Lung (tissue), 12 donors: Measurements from ENCODE around the gene ARHGEF7. TPM values are rescaled to one million over a fixed set of nuclear protein-coding genes. Genes with fewer than 3 reads are reported as not detected.

ENCODE experiments used
- ATAC-seq: fragments of 200-7000 bp; cut with Tn5 transposase; one replicate; pipeline ENCODE4 v1.9.1; 2020; ENCODE audit warnings: moderate number of reproducible peaks; ENCODE audit not compliant: insufficient read depth, low FRiP score
- DNase-seq, 3 donors: peaks; one replicate each; pipeline ENCODE4 v3.0.0-alpha.2; 2013 to 2017
- H3K27ac ChIP-seq, 2 donors: one replicate each; pipeline ENCODE4 v1.5.1; 2013; ENCODE audit warnings: mild to moderate bottlenecking in 2 of 2, moderate library complexity in 2 of 2, control low read depth in 1 of 2, inconsistent platforms in 1 of 2, low read depth in 1 of 2, low read length in 1 of 2
- H3K27me3 ChIP-seq, 3 donors: one replicate each; pipeline ENCODE4 v1.5.1; 2013; ENCODE audit warnings: low read length in 2 of 3; ENCODE audit not compliant: control insufficient read depth in 3 of 3, insufficient read depth in 3 of 3
- H3K36me3 ChIP-seq, 4 donors: one replicate each; pipeline ENCODE4 v1.5.1; 2013; ENCODE audit warnings: low read length in 4 of 4, mild to moderate bottlenecking in 1 of 4, moderate library complexity in 1 of 4; ENCODE audit not compliant: control insufficient read depth in 4 of 4, insufficient read depth in 4 of 4
- H3K4me1 ChIP-seq, 5 donors: one replicate each; pipeline ENCODE4 v1.5.1; 2013; ENCODE audit warnings: low read length in 5 of 5, mild to moderate bottlenecking in 2 of 5, moderate library complexity in 1 of 5; ENCODE audit not compliant: control insufficient read depth in 5 of 5, insufficient read depth in 5 of 5
- H3K4me3 ChIP-seq: one replicate; pipeline ENCODE4 v1.5.1; 2013; ENCODE audit warnings: mild to moderate bottlenecking, control low read depth, moderate library complexity
- H3K9ac ChIP-seq, 2 donors: one replicate each; pipeline ENCODE4 v1.5.1; 2013; ENCODE audit warnings: low read length in 2 of 2, control low read depth in 1 of 2; ENCODE audit not compliant: insufficient read depth in 1 of 2
- H3K9me3 ChIP-seq, 4 donors: one replicate each; pipeline ENCODE4 v1.5.1; 2013; ENCODE audit warnings: low read length in 3 of 4, mild to moderate bottlenecking in 1 of 4, moderate library complexity in 1 of 4; ENCODE audit not compliant: control insufficient read depth in 4 of 4, insufficient read depth in 3 of 4
- WGBS, 2 donors: extraction: QIAGEN DNeasy Blood & Tissue Kit; methylation state at CpG; one replicate each; pipeline ENCODE4 v1.1.7; 2013; 5-methylcytosine and 5-hydroxymethylcytosine counted together
- polyA plus RNA-seq, 2 donors: library from polyadenylated mRNA; stranded (reverse); fragments of 200-250 nt; gene quantifications; one replicate each; pipeline ENCODE4 v1.2.1, GENCODE V29; 2013
- total RNA-seq, 2 donors: library from RNA; depleted of rRNA in 1 of 2; stranded (reverse); fragments of >200 nt in 1 of 2; gene quantifications; one replicate each; pipeline ENCODE4 v1.2.1, GENCODE V29; 2014 to 2021
- TF ChIP-seq, protein P1 (sequence below): IDR thresholded peaks from 2 replicates; pipeline ENCODE4 v1.5.1; 2012; ENCODE audit warnings: mild to moderate bottlenecking; ENCODE audit errors: control extremely low read depth, extremely low read depth
- donor health status: control.
- donor health status: control.
- donor health status: Bipolar disorder and iron deficiency.
- donor health status: healthy.
- donor health status: DM: yes; HTN: yes; CAD: no.

ARHGEF7 gene
- total and polyA plus RNA-seq, 4 donors, result 20.9 to 143 (median 37.8) TPM

DNA sequence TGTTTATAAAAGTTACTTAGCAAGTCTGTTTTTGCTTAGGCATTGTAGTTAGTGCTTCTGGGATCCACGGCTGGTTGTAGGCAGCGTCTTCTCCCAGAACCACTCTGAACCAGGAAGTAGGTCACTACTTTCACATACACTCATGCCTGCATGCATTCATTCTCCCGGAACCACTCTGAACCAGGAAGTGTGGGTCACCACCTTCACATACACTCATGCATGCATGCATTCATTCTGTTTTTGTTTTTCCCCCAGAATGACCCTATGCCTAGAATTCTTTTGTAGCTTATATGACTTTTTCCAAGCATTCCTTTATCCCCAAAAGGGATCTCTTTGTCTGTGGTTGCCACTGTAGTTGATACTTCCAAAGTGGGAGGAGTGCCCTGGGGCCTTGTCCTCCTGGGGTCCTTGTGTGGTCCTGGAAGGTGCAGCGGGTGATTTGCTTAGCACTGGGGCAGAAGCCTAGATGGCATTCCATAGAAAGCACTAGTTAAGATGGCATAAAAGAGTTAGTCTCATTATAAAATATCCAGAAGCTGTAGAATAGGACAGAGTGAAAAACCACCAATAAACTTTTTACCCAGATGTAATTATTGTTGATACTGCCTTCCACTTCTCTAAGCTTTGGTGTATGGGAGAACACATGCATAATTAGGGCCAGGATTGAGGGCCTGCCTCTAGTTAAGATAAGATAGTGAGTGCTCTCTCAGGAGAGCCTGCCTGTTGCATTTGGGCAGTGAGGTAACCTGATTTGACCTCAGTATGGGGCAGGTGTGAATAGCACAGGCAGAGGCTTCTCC, 136.7 kb downstream of the ARHGEF7 start:
- TF ChIP-seq, protein P1, sequence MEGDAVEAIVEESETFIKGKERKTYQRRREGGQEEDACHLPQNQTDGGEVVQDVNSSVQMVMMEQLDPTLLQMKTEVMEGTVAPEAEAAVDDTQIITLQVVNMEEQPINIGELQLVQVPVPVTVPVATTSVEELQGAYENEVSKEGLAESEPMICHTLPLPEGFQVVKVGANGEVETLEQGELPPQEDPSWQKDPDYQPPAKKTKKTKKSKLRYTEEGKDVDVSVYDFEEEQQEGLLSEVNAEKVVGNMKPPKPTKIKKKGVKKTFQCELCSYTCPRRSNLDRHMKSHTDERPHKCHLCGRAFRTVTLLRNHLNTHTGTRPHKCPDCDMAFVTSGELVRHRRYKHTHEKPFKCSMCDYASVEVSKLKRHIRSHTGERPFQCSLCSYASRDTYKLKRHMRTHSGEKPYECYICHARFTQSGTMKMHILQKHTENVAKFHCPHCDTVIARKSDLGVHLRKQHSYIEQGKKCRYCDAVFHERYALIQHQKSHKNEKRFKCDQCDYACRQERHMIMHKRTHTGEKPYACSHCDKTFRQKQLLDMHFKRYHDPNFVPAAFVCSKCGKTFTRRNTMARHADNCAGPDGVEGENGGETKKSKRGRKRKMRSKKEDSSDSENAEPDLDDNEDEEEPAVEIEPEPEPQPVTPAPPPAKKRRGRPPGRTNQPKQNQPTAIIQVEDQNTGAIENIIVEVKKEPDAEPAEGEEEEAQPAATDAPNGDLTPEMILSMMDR, result no peak
- no peaks in the 10 kb centered on the region for H3K27me3 ChIP-seq
- peaks cover 0 to 32% (median 0%) of the 10 kb centered on the region in 5 donors for H3K4me1 ChIP-seq
- no peak overlapping the region for H3K9ac ChIP-seq
- peak overlapping the region in 1 of 2 donors; percentile 66 for H3K27ac ChIP-seq
- peaks cover 10 to 18% (median 16%) of the 10 kb centered on the region in 4 donors for H3K36me3 ChIP-seq
- no peaks in the 10 kb centered on the region for H3K9me3 ChIP-seq
- DNase-seq (no peak), ATAC-seq (no peak)
- WGBS, 2 donors, result 90 to 92% methylated on average over 4 of the region's 4 CpGs
- no peak overlapping the region for H3K4me3 ChIP-seq

DNA sequence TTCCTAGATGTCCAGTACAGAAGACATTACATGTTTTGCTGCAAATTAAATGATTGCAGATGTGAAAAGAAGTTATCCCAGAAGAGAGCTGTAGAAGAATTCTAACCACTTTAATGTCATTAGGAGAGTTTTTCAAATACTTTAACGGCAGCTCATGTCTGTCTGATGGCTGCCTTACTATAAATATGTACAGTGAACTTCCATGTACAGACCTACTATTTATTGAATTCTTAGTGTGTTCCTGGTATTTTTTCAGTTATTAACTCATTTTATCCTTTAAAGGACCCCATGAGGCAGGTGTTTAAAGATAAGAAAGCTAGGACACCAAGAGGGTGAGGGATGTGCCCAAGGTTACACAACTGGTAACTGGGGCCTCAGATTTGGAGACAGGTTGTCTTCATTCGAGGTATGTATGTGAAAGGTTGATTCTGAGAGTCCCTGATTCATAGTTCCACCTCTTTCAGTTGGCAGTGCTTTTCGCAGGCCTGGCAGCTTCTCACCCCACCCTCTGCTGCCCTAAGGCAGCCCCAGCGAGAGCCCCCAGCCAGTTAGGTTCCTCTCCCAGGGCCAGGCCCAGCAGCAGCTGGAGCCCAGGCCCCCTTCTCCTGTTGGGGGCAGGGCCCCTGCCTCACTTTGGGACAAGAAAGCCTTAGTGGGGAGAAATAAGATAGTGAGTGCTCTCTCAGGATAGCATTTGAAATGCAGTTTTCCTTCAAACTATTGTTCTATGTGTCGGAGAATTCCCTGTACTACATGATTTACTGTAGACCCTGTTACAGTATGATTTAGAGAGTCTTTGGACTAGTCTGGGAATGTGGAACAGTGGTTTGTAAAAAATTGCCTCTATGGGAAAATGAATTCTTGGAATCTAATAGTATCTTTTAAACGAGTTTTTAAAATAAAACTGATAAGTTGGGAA, 137.6 kb downstream of the ARHGEF7 start:
- H3K9me3 ChIP-seq, result no peaks in the 10 kb centered on the region
- 75 to 92% methylated on average over 6 of the region's 6 CpGs for WGBS, 2 donors
- H3K4me3 ChIP-seq, result no peak overlapping the region
- H3K27ac ChIP-seq, result peak overlapping the region in 1 of 2 donors; percentile 66
- H3K27me3 ChIP-seq, result no peaks in the 10 kb centered on the region
- DNase-seq, result no peak
- ATAC-seq, result no peak
- peaks cover 9 to 22% (median 18%) of the 10 kb centered on the region in 4 donors for H3K36me3 ChIP-seq
- H3K9ac ChIP-seq, result no peak overlapping the region
- TF ChIP-seq, protein P1, result no peak
- peaks cover 0 to 32% (median 0%) of the 10 kb centered on the region in 5 donors for H3K4me1 ChIP-seq

DNA sequence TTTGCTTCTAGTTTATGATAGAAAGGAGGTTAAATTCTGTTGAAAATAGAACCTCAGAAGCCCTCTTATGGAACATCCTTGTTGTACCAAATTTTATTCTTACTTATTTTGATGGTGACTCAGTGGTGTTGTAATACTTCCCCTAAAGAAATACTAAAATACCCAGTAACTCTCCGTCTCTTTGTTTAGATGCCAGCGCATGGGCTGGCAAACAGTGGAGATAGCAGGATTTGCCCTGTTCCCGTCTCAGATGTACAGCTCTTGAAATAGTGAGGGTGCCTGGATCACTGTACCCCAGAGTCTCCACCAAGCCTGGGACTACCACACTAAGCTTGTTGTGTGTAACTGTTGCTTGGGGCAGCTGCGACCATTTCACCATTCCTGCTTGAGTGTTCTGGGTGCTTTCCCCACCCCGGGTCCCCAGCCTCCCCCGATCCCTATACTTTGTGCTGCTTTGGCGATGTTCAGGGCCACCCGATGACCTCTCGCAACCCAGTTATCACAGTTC, 138.3 kb downstream of the ARHGEF7 start:
- peak overlapping the region in 1 of 2 donors; percentile 17 for H3K27ac ChIP-seq
- 96 to 97% methylated on average over 9 of the region's 9 CpGs for WGBS, 2 donors
- DNase-seq (no peak), ATAC-seq (no peak)
- H3K27me3 ChIP-seq, result no peaks in the 10 kb centered on the region
- TF ChIP-seq, protein P1, result no peak
- H3K4me3 ChIP-seq, result no peak overlapping the region
- H3K9ac ChIP-seq, result no peak overlapping the region
- peaks cover 0 to 2% (median 0%) of the 10 kb centered on the region in 4 donors for H3K9me3 ChIP-seq
- peaks cover 7 to 26% (median 19%) of the 10 kb centered on the region in 4 donors for H3K36me3 ChIP-seq
- H3K4me1 ChIP-seq, result peaks cover 0 to 27% (median 0%) of the 10 kb centered on the region in 5 donors
